BJ (cell line): Measurements from ENCODE around the gene PPP1R7. TPM values are rescaled to one million over a fixed set of nuclear protein-coding genes. Genes with fewer than 3 reads are reported as not detected.

ENCODE experiments used
- CTCF ChIA-PET: fragments of 350-600 bp; formaldehyde crosslinking; extraction: SDS; loops from one replicate; lab custom pipeline; 2021; ENCODE audit warnings: antibody characterized with exemption, inconsistent platforms; lab: Yijun Ruan, JAX
- POLR2A ChIA-PET: fragments of 300-600 bp; sonication (Branson Sonifier 250); formaldehyde crosslinking; extraction: SDS; loops from one replicate; lab custom pipeline; 2021; ENCODE audit warnings: antibody characterized with exemption; lab: Charles Lee
- DNase-seq: peaks from one replicate; pipeline ENCODE4 v3.0.0-alpha.2; 2011; ENCODE audit warnings: low read depth
- H3K27me3 ChIP-seq: 2 replicates; pipeline ENCODE4 v1.6.0; 2011; ENCODE audit warnings: low read length; ENCODE audit not compliant: control insufficient read depth, insufficient read depth
- H3K36me3 ChIP-seq: 2 replicates; pipeline ENCODE4 v1.5.1; 2011; ENCODE audit warnings: low read length; ENCODE audit not compliant: control insufficient read depth, insufficient read depth
- H3K4me3 ChIP-seq: 2 replicates; pipeline ENCODE4 v1.5.1; 2011; ENCODE audit warnings: low read depth, mild to moderate bottlenecking, control low read depth, low read length
- CTCF ChIP-seq: IDR thresholded peaks from 2 replicates; pipeline ENCODE4 v1.5.1; 2011; ENCODE audit warnings: low read depth, mild to moderate bottlenecking, control low read depth, inconsistent platforms, low read length, moderate library complexity; ENCODE audit not compliant: insufficient read depth
- polyA plus RNA-seq: library from polyadenylated mRNA; depleted of rRNA; stranded (reverse); fragments of >200 nt; gene quantifications from 2 replicates; pipeline ENCODE4 v1.2.3, GENCODE V29; 2011

PPP1R7 gene
- polyA plus RNA-seq, 1 experiment, result 45.8 TPM

DNA sequence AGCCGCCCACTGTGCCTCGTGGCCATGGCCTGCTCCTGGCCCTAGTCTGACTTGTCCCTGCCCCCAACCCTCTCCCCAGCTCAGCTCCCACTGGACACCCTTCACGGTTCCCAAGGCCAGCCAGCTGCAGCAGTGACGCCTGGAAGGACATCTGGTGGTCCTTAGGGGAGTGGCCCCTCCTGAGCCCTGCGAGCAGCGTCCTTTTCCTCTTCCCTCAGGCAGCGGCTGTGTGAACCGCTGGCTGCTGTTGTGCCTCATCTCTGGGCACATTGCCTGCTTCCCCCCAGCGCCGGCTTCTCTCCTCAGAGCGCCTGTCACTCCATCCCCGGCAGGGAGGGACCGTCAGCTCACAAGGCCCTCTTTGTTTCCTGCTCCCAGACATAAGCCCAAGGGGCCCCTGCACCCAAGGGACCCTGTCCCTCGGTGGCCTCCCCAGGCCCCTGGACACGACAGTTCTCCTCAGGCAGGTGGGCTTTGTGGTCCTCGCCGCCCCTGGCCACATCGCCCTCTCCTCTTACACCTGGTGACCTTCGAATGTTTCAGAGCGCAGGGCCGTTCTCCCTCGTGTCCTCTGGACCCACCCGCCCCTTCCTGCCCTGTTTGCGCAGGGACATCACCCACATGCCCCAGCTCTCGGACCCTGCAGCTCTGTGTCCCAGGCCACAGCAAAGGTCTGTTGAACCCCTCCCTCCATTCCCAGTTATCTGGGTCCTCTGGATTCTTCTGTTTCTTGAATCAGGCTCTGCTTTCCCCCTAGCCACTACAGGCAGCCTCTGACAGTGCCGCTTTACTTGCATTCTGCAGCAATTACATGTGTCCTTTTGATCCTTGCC lies 74.0 kb downstream of the PPP1R7 start:
- no peak for TF ChIP-seq CTCF
- H3K27me3 ChIP-seq, result no peaks in the 10 kb centered on the region
- no peak overlapping the region for H3K4me3 ChIP-seq
- CTCF ChIA-PET, result interaction anchor here (1.5 to 1.7 kb wide), 2 partner anchors 373 to 384 kb away, joined by 3 to 7 read pairs; no protein-coding TSS in a partner anchor
- no peak for DNase-seq
- peaks cover 32% of the 10 kb centered on the region for H3K36me3 ChIP-seq
- POLR2A ChIA-PET, result interaction anchor here (0.5 kb wide), 1 partner anchor 13 kb away, joined by 7 read pairs; no protein-coding TSS in a partner anchor

- no peak for TF ChIP-seq CTCF
- no peak for DNase-seq
- POLR2A ChIA-PET, result interaction anchor here (0.5 kb wide), 1 partner anchor 12 kb away, joined by 7 read pairs; no protein-coding TSS in a partner anchor
- no peaks in the 10 kb centered on the region for H3K27me3 ChIP-seq
- CTCF ChIA-PET, result interaction anchor here (1.5 to 1.7 kb wide), 2 partner anchors 373 to 384 kb away, joined by 3 to 7 read pairs; no protein-coding TSS in a partner anchor
- peaks cover 39% of the 10 kb centered on the region for H3K36me3 ChIP-seq
- H3K4me3 ChIP-seq, result no peak overlapping the region
Measured at GRCh38 chr2:241224851-241225438, 74.7 kb downstream of the PPP1R7 start.

DNA sequence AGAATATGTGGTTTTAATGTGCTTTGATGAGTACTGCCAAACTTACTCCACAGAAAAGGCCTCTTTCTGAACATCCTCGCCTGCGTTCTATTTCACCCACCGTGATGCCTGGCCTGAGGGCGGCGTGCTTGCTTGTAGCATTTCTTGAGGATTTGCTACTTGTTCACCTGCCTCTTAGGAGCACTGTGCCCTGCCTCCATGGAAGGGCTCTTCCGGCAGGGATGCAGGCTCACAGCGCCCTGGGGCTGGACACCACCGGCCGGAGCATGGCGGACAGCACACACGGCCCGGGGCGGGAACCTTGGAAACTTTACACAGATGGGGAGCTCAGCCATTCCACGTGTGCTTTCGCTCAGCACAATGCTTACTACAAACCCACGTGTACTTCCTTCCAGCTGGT lies 75.3 kb downstream of the PPP1R7 start:
- CTCF ChIA-PET, result interaction anchor here (1.5 kb wide), 1 partner anchor 385 kb away, joined by 3 read pairs; no protein-coding TSS in a partner anchor
- Histone ChIP-seq H3K36me3 (peaks cover 45% of the 10 kb centered on the region), H3K4me3 (no peak overlapping the region), H3K27me3 (no peaks in the 10 kb centered on the region)
- no peak for TF ChIP-seq CTCF
- DNase-seq, result no peak
- POLR2A ChIA-PET, result no interaction called here

DNA sequence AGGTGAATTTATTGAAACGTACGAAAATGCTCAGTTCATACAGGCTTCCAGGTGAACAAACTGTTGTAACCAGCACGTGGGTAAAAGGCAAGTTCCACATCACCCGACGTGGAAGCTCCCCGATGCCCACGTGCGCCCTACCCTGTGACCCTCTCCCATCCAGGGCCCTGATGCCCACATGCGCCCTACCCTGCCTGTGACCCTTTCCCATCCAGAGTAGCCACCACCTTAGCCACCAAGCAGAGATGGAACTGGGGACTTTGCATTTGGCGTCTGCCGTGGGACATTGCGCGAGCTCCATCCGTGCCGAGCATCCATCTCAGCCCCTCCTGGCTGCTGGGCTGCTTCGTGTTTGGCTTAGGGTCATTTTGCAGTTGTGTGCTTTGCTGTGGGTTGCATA lies 75.7 kb downstream of the PPP1R7 start:
- H3K27me3 ChIP-seq, result no peaks in the 10 kb centered on the region
- H3K4me3 ChIP-seq, result no peak overlapping the region
- peaks cover 46% of the 10 kb centered on the region for H3K36me3 ChIP-seq
- no peak for TF ChIP-seq CTCF
- no peak for DNase-seq
- CTCF ChIA-PET, result no interaction called here
- POLR2A ChIA-PET, result no interaction called here
